Keratinocyte (primary cell): ENCODE results near the gene FCER2. TPM values are rescaled to one million over a fixed set of nuclear protein-coding genes. Genes with fewer than 3 reads are reported as not detected.

Experiments
- DNase-seq: peaks from one replicate; pipeline ENCODE4 v3.0.0-alpha.2; 2011; ENCODE audit warnings: low read depth, missing footprints, low spot score
- FAIRE-seq: peaks from 2 replicates; lab custom pipeline; 2011; peaks lifted over from hg19 to GRCh38; lab: Jason Lieb, UNC
- H2AFZ ChIP-seq: 2 replicates; pipeline ENCODE4 v1.6.0; 2012; ENCODE audit warnings: low read length, control low read depth, inconsistent platforms; ENCODE audit not compliant: control insufficient read depth
- H3K27ac ChIP-seq: 2 replicates; pipeline ENCODE4 v1.5.1; 2011; ENCODE audit warnings: low read length; ENCODE audit not compliant: control insufficient read depth, insufficient read depth
- H3K27me3 ChIP-seq: 3 replicates; pipeline ENCODE4 v1.6.0; 2011; ENCODE audit warnings: low read length; ENCODE audit not compliant: control insufficient read depth, insufficient read depth; ENCODE audit errors: extremely low read depth
- H3K36me3 ChIP-seq, 2 experiments: 2 replicates in 1 of 2; 3 replicates in 1 of 2; pipeline ENCODE4 v1.5.1; 2011; ENCODE audit warnings: low read length in 2 of 2, mild to moderate bottlenecking in 1 of 2; ENCODE audit not compliant: control insufficient read depth in 2 of 2, insufficient read depth in 2 of 2; ENCODE audit errors: extremely low read depth in 1 of 2
- H3K4me1 ChIP-seq: 3 replicates; pipeline ENCODE4 v1.5.1; 2011; ENCODE audit warnings: low read length; ENCODE audit not compliant: control insufficient read depth, insufficient read depth; ENCODE audit errors: extremely low read depth
- H3K4me2 ChIP-seq: 3 replicates; pipeline ENCODE4 v1.6.0; 2011; ENCODE audit warnings: low read depth, low read length; ENCODE audit not compliant: control insufficient read depth, insufficient read depth; ENCODE audit errors: extremely low read depth
- H3K4me3 ChIP-seq, 3 experiments: fragments of 200-600 bp in 1 of 3; sonication (generic) in 1 of 3; 2 replicates in 2 of 3; 3 replicates in 1 of 3; pipeline ENCODE4 v1.5.1; 2011 to 2016; ENCODE audit warnings: low read length in 3 of 3, mild to moderate bottlenecking in 3 of 3, control low read depth in 2 of 3, inconsistent platforms in 1 of 3, low read depth in 1 of 3, mixed read lengths in 1 of 3, mixed run types in 1 of 3, moderate library complexity in 1 of 3; ENCODE audit not compliant: control insufficient read depth in 2 of 3, insufficient read depth in 2 of 3; ENCODE audit errors: extremely low read depth in 1 of 3
- H3K79me2 ChIP-seq: 2 replicates; pipeline ENCODE4 v1.6.0; 2012; ENCODE audit warnings: low read length; ENCODE audit not compliant: control insufficient read depth, insufficient read depth
- H3K9ac ChIP-seq: 3 replicates; pipeline ENCODE4 v1.6.0; 2011; ENCODE audit warnings: low read length; ENCODE audit not compliant: control insufficient read depth, insufficient read depth; ENCODE audit errors: extremely low read depth
- H3K9me1 ChIP-seq: 3 replicates; pipeline ENCODE4 v1.6.0; 2011; ENCODE audit warnings: low read length; ENCODE audit not compliant: control insufficient read depth, insufficient read depth; ENCODE audit errors: extremely low read depth
- H3K9me3 ChIP-seq: 2 replicates; pipeline ENCODE4 v1.5.1; 2012; ENCODE audit warnings: low read depth, low read length; ENCODE audit not compliant: control insufficient read depth
- H4K20me1 ChIP-seq: 3 replicates; pipeline ENCODE4 v1.6.0; 2011; ENCODE audit warnings: low read length; ENCODE audit not compliant: control insufficient read depth, insufficient read depth; ENCODE audit errors: extremely low read depth
- EZH2 ChIP-seq: IDR thresholded peaks from one replicate; pipeline ENCODE4 v1.6.1; 2012; ENCODE audit warnings: inconsistent platforms, mild to moderate bottlenecking, low read length, moderate library complexity
- dilution Hi-C: fragments of 300-500 bp; cut with MboI; formaldehyde crosslinking; loops from one replicate; pipeline ENCODE4 v1.7.0; 2020; ENCODE audit warnings: low sequenced_read_pairs; ENCODE audit not compliant: extremely low pct_ligation_motif_present
- polyA plus RNA-seq, 5 experiments: library from polyadenylated mRNA; depleted of rRNA in 3 of 5; stranded (reverse) in 3 of 5; stranded (forward) in 1 of 5; unstranded in 1 of 5; fragments of >200 nt; gene quantifications; 1 replicate in 1 of 5; 2 replicates in 3 of 5; 3 replicates in 1 of 5; pipeline versions ENCODE4 v1.2.1 to v1.2.3, GENCODE V29; 2011 to 2012; ENCODE audit warnings: missing spikeins in 2 of 5, low read depth in 1 of 5, low replicate concordance in 1 of 5
- TF ChIP-seq, protein P1 (sequence below), 3 experiments: IDR thresholded peaks in 1 of 3; conservative IDR thresholded peaks in 1 of 3; optimal IDR thresholded peaks in 1 of 3; 2 replicates in 2 of 3; 3 replicates in 1 of 3; pipeline versions ENCODE3 to v1.5.1; 2011; ENCODE audit warnings: low read length in 3 of 3, mild to moderate bottlenecking in 3 of 3, moderate library complexity in 2 of 3, control low read depth in 1 of 3, inconsistent platforms in 1 of 3; ENCODE audit not compliant: insufficient read depth in 2 of 3; ENCODE audit errors: extremely low read depth in 1 of 3

The FCER2 gene
- polyA plus RNA-seq, 1 donor (not counting 4 experiments of a cell fraction or from before 2014, with no cell fraction given) = not detected

- Histone ChIP-seq H3K27me3 (no peaks in the 10 kb centered on the region), H3K79me2 (no peaks in the 10 kb centered on the region), H3K9me3 (peaks cover 3% of the 10 kb centered on the region), H3K4me3 (no peak overlapping the region), H3K27ac (no peak overlapping the region), H2AFZ (no peak overlapping the region), H3K9me1 (no peaks in the 10 kb centered on the region), H3K36me3 (no peaks in the 10 kb centered on the region), H3K9ac (no peak overlapping the region), H4K20me1 (no peaks in the 10 kb centered on the region), H3K4me2 (no peak overlapping the region), H3K4me1 (no peaks in the 10 kb centered on the region)
- dilution Hi-C loops = no loop called here
- DNase-seq (no peak), FAIRE-seq (no peak)
- TF ChIP-seq, protein P1, sequence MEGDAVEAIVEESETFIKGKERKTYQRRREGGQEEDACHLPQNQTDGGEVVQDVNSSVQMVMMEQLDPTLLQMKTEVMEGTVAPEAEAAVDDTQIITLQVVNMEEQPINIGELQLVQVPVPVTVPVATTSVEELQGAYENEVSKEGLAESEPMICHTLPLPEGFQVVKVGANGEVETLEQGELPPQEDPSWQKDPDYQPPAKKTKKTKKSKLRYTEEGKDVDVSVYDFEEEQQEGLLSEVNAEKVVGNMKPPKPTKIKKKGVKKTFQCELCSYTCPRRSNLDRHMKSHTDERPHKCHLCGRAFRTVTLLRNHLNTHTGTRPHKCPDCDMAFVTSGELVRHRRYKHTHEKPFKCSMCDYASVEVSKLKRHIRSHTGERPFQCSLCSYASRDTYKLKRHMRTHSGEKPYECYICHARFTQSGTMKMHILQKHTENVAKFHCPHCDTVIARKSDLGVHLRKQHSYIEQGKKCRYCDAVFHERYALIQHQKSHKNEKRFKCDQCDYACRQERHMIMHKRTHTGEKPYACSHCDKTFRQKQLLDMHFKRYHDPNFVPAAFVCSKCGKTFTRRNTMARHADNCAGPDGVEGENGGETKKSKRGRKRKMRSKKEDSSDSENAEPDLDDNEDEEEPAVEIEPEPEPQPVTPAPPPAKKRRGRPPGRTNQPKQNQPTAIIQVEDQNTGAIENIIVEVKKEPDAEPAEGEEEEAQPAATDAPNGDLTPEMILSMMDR (optimal IDR thresholded peaks at IDR 0.05 in 1 of 3, IDR thresholded peaks at IDR 0.05 in 1 of 3, conservative IDR thresholded peaks at IDR 0.05 in 1 of 3; ENCODE audit: extremely low read depth in 1 of 3, insufficient read depth in 2 of 3, low read length in 3 of 3) = no peak
- no peak for TF ChIP-seq EZH2
Observed at GRCh38 chr19:7690779-7691258, 11.1 kb downstream of the FCER2 start.

GRCh38 chr19:7689165-7689564, 12.8 kb downstream of the FCER2 start:
- Histone ChIP-seq H3K4me1 (no peaks in the 10 kb centered on the region), H3K4me3 (no peak overlapping the region), H3K79me2 (no peaks in the 10 kb centered on the region), H3K36me3 (no peaks in the 10 kb centered on the region), H3K9me3 (peaks cover 3% of the 10 kb centered on the region), H2AFZ (no peak overlapping the region), H3K9ac (no peak overlapping the region), H3K27me3 (no peaks in the 10 kb centered on the region), H4K20me1 (no peaks in the 10 kb centered on the region), H3K4me2 (no peak overlapping the region), H3K27ac (no peak overlapping the region), H3K9me1 (no peaks in the 10 kb centered on the region)
- TF ChIP-seq EZH2 = no peak
- TF ChIP-seq, protein P1 (optimal IDR thresholded peaks at IDR 0.05 in 1 of 3, IDR thresholded peaks at IDR 0.05 in 1 of 3, conservative IDR thresholded peaks at IDR 0.05 in 1 of 3; ENCODE audit: extremely low read depth in 1 of 3, insufficient read depth in 2 of 3, low read length in 3 of 3) = no peak
- no peak for FAIRE-seq
- DNase-seq = no peak
- dilution Hi-C loops = no loop called here
